HCT116 (cell line): ENCODE data around the gene BSPRY. TPM values are rescaled to one million over a fixed set of nuclear protein-coding genes. Genes with fewer than 3 reads are reported as not detected.

Source experiments
- ATAC-seq: fragments of 200-7000 bp; cut with Tn5 transposase; 2 replicates; pipeline ENCODE4 v1.9.1; 2020; ENCODE audit warnings: mild to moderate bottlenecking, moderate library complexity
- BruUV-seq: library from RNA; stranded (reverse); fragments of 400-500 nt; replicated peaks from 2 replicates; lab custom pipeline; 2021; lab: Mats Ljungman, UMichigan
- CTCF ChIA-PET: fragments of 300-600 bp; sonication (Branson Sonifier 250); formaldehyde crosslinking; loops from one replicate; lab custom pipeline; 2021; ENCODE audit warnings: antibody characterized with exemption; lab: Charles Lee
- POLR2A ChIA-PET: fragments of 300-600, 350-600 bp; sonication (Branson Sonifier 250); formaldehyde crosslinking; loops from one replicate; lab custom pipeline; 2021; ENCODE audit warnings: antibody characterized with exemption; lab: Charles Lee
- RAD21 ChIA-PET, 2 experiments: fragments of 300-600 bp; sonication (Branson Sonifier 250); formaldehyde crosslinking; loops; one replicate each; lab custom pipeline; 2023; ENCODE audit warnings: low total read pairs in 2 of 2; ENCODE audit not compliant: uncharacterized antibody in 2 of 2, unreplicated experiment in 2 of 2, low non-redundant PET in 1 of 2; lab: Charles Lee
- DNase-seq: peaks from one replicate; pipeline ENCODE4 v3.0.0-alpha.2; 2010; ENCODE audit warnings: low read depth, low spot score
- H2AFZ ChIP-seq: fragments of 200-600 bp; shearing (Covaris generic), sonication (generic); 2 replicates; pipeline ENCODE4 v1.6.1; 2017; ENCODE audit warnings: low read depth, mixed run types, mixed read lengths, antibody characterized with exemption, low read length; ENCODE audit not compliant: poor library complexity, severe bottlenecking
- H3K27ac ChIP-seq: 2 replicates; pipeline ENCODE4 v1.5.1; 2012; ENCODE audit warnings: low read depth, low read length
- H3K27me3 ChIP-seq: fragments of 200-600 bp; sonication (generic); 2 replicates; pipeline ENCODE4 v1.6.1; 2016; ENCODE audit warnings: mixed run types, low read length, mixed read lengths; ENCODE audit not compliant: insufficient read depth
- H3K36me3 ChIP-seq, 2 experiments: fragments of 200-500 bp in 1 of 2; fragments of 200-600 bp in 1 of 2; sonication (Bioruptor generic) in 1 of 2; sonication (generic) in 1 of 2; 2 replicates each; pipeline versions ENCODE4 v1.5.1 to v1.6.1; 2014 to 2016; ENCODE audit warnings: low read length in 2 of 2, inconsistent platforms in 1 of 2, mixed read lengths in 1 of 2, mixed run types in 1 of 2; ENCODE audit not compliant: insufficient read depth in 2 of 2, control insufficient read depth in 1 of 2
- H3K4me1 ChIP-seq, 2 experiments: fragments of 200-600 bp in 1 of 2; sonication (generic) in 1 of 2; 2 replicates each; pipeline versions ENCODE4 v1.5.1 to v1.6.1; 2012 to 2017; ENCODE audit warnings: low read length in 2 of 2, inconsistent platforms in 1 of 2, mild to moderate bottlenecking in 1 of 2, mixed read lengths in 1 of 2, mixed run types in 1 of 2, moderate library complexity in 1 of 2; ENCODE audit not compliant: insufficient read depth in 2 of 2, control insufficient read depth in 1 of 2
- H3K4me2 ChIP-seq: fragments of 200-600 bp; sonication (generic); 2 replicates; pipeline ENCODE4 v1.6.1; 2017; ENCODE audit warnings: mixed run types, low read length, mixed read lengths
- H3K4me3 ChIP-seq, 2 experiments: fragments of 200-600 bp in 1 of 2; sonication (generic) in 1 of 2; replicated peaks in 1 of 2; 2 replicates each; pipeline ENCODE4 v1.5.1; 2011 to 2016; ENCODE audit warnings: low read length in 2 of 2, control low read depth in 1 of 2, low read depth in 1 of 2, mild to moderate bottlenecking in 1 of 2, mixed read lengths in 1 of 2, mixed run types in 1 of 2
- H3K79me2 ChIP-seq: fragments of 200-600 bp; sonication (generic); 2 replicates; pipeline ENCODE4 v1.6.1; 2017; ENCODE audit warnings: mild to moderate bottlenecking, mixed run types, low read length, moderate library complexity, mixed read lengths; ENCODE audit not compliant: insufficient read depth
- H3K9ac ChIP-seq: fragments of 200-600 bp; sonication (generic); 2 replicates; pipeline ENCODE4 v1.6.1; 2016; ENCODE audit warnings: low read length, mixed read lengths
- H3K9me2 ChIP-seq: fragments of 200-600 bp; sonication (generic), shearing (Covaris generic); 2 replicates; pipeline ENCODE4 v1.6.1; 2017; ENCODE audit warnings: mixed run types, mild to moderate bottlenecking, moderate library complexity; ENCODE audit not compliant: insufficient read depth
- H3K9me3 ChIP-seq, 2 experiments: fragments of 200-500 bp in 1 of 2; fragments of 200-600 bp in 1 of 2; sonication (Bioruptor generic) in 1 of 2; sonication (generic) in 1 of 2; 2 replicates each; pipeline ENCODE4 v1.6.1; 2014 to 2017; ENCODE audit warnings: low read length in 2 of 2, mixed read lengths in 2 of 2, inconsistent platforms in 1 of 2, low read depth in 1 of 2, mild to moderate bottlenecking in 1 of 2, mixed run types in 1 of 2, moderate library complexity in 1 of 2; ENCODE audit not compliant: control insufficient read depth in 1 of 2, insufficient read depth in 1 of 2
- H4K20me1 ChIP-seq: fragments of 200-600 bp; sonication (generic), shearing (Covaris generic); 2 replicates; pipeline ENCODE4 v1.6.1; 2017; ENCODE audit warnings: mixed run types, mild to moderate bottlenecking, moderate library complexity; ENCODE audit not compliant: insufficient read depth
- CEBPB ChIP-seq: IDR thresholded peaks from 2 replicates; pipeline ENCODE4 v1.6.1; 2012; ENCODE audit warnings: low read depth
- EGR1 ChIP-seq: IDR thresholded peaks from 2 replicates; pipeline ENCODE4 v1.6.1; 2012; ENCODE audit warnings: low read depth
- EZH2 ChIP-seq: fragments of 200-600 bp; sonication (generic); IDR thresholded peaks from 2 replicates; pipeline ENCODE4 v1.6.1; 2017; ENCODE audit warnings: antibody characterized with exemption, mixed run types
- FOSL1 ChIP-seq: IDR thresholded peaks from 2 replicates; pipeline ENCODE4 v1.6.1; 2012; ENCODE audit warnings: low read depth
- RAD21 ChIP-seq: IDR thresholded peaks from 2 replicates; pipeline ENCODE4 v1.6.1; 2012; ENCODE audit warnings: low read depth, mild to moderate bottlenecking
- SP1 ChIP-seq: IDR thresholded peaks from 2 replicates; pipeline ENCODE4 v1.6.1; 2012; ENCODE audit warnings: low read depth
- TCF7L2 ChIP-seq: IDR thresholded peaks from 2 replicates; pipeline ENCODE4 v1.7.0; 2011; ENCODE audit warnings: borderline replicate concordance, inconsistent platforms; ENCODE audit not compliant: insufficient read depth, insufficient read length; ENCODE audit errors: extremely low read depth
- ZFX ChIP-seq: fragments of 450-650 bp; IDR thresholded peaks from 2 replicates; pipeline ENCODE4 v1.6.1; 2017
- intact Hi-C: fragments of 100-400 bp; cut with micrococcal nuclease; formaldehyde crosslinking; loops from 2 replicates; pipeline ENCODE4 v1.10.0; 2022
- total RNA-seq: library from RNA; stranded (reverse); gene quantifications from one replicate; pipeline ENCODE4 v1.2.1, GENCODE V29; 2021; ENCODE audit not compliant: unreplicated experiment

Gene BSPRY
- total RNA-seq, 1 experiment from 2014 or later: 22.7 TPM

- Histone ChIP-seq H3K9ac (no peak overlapping the region), H3K79me2 (peaks cover 10% of the 10 kb centered on the region), H3K4me2 (no peak overlapping the region), H3K27me3 (no peaks in the 10 kb centered on the region), H3K9me3 (no peaks in the 10 kb centered on the region), H2AFZ (no peak overlapping the region), H4K20me1 (no peaks in the 10 kb centered on the region), H3K36me3 (peaks cover 6 to 7% of the 10 kb centered on the region in 2 experiments; a peak in 2 of 4 replicates), H3K4me3 (no peak overlapping the region), H3K27ac (no peak overlapping the region), H3K4me1 (peaks cover 6 to 9% of the 10 kb centered on the region in 2 experiments; a peak in 3 of 4 replicates), H3K9me2 (no peaks in the 10 kb centered on the region)
- POLR2A ChIA-PET: no interaction called here
- RAD21 ChIA-PET: no interaction called here
- intact Hi-C loops: no loop called here
- CTCF ChIA-PET: no interaction called here
- ATAC-seq (no peak), DNase-seq (no peak)
- no TSS peak for BruUV-seq
- TF ChIP-seq SP1 (no peak), TCF7L2 (no peak), RAD21 (no peak), CEBPB (no peak), FOSL1 (no peak)
Observed at GRCh38 chr9:113370806-113371325, 21.5 kb downstream of the BSPRY start.

DNA sequence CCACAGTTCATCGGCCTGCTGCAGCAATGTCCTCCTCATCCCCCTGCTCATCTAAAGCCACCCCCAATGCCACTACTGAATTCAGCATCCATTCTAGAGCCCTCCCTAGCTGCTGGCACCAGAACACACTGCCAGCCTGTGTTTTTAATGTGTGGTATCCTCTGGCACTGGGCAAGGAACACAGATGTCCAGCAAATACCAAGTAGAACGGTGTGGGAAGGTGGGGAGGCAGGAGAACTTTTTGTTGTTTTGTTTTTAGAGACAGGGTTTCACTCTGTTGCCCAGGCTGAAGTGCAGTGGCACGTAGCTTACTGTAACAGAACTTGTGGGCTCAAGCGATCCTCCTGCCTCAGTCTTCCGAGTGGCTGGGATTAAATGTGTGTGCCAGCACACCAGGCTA, 22.7 kb downstream of the BSPRY start:
- Histone ChIP-seq H3K4me1 (peaks cover 6 to 10% of the 10 kb centered on the region in 2 experiments; a peak in 3 of 4 replicates), H3K36me3 (peaks cover 6 to 7% of the 10 kb centered on the region in 2 experiments; a peak in 2 of 4 replicates), H3K79me2 (peaks cover 14% of the 10 kb centered on the region), H2AFZ (no peak overlapping the region), H3K9me3 (no peaks in the 10 kb centered on the region), H4K20me1 (no peaks in the 10 kb centered on the region), H3K4me3 (no peak overlapping the region), H3K4me2 (no peak overlapping the region), H3K9me2 (no peaks in the 10 kb centered on the region), H3K27ac (no peak overlapping the region), H3K27me3 (no peaks in the 10 kb centered on the region), H3K9ac (no peak overlapping the region)
- DNase-seq (no peak), ATAC-seq (no peak)
- ChIA-PET RAD21 (no interaction called here), POLR2A (interaction anchor here (0.9 kb wide), 1 partner anchor 10 kb away, joined by 3 read pairs; no protein-coding TSS in a partner anchor), CTCF (no interaction called here)
- TSS peak; percentile 5 for BruUV-seq
- TF ChIP-seq ZFX: no peak
- 0 out of 2 replicates have a peak, but pooled peaks have one; percentile 8 for TF ChIP-seq EGR1
- no peak for TF ChIP-seq EZH2
- TF ChIP-seq FOSL1: no peak
- intact Hi-C loops: no loop called here
